IMR-90 (cell line): ENCODE results near the gene PAQR7. TPM values are rescaled to one million over a fixed set of nuclear protein-coding genes. Genes with fewer than 3 reads are reported as not detected.
A peak's percentile ranks its signal among the peaks of the same experiment; 100 is the strongest.

Experiments used
- ATAC-seq: fragments of 200-7000 bp; cut with Tn5 transposase; 2 replicates; pipeline ENCODE4 v1.9.1; 2020; ENCODE audit warnings: low read depth, mild to moderate bottlenecking, moderate library complexity
- BruUV-seq: library from RNA; stranded (reverse); fragments of 400-500 nt; replicated peaks from 2 replicates; lab custom pipeline; 2021; lab: Mats Ljungman, UMichigan
- CTCF ChIA-PET: fragments of 300-600 bp; formaldehyde crosslinking; extraction: SDS; loops from one replicate; lab custom pipeline; 2021; ENCODE audit warnings: antibody characterized with exemption; lab: Yijun Ruan, JAX
- POLR2A ChIA-PET: fragments of 300-600 bp; sonication (Branson Sonifier 250); formaldehyde crosslinking; loops from one replicate; lab custom pipeline; 2022; ENCODE audit warnings: antibody characterized with exemption; ENCODE audit not compliant: unreplicated experiment; lab: Charles Lee
- DNase-seq: peaks from one replicate; pipeline ENCODE4 v3.0.0; 2013
- H2AFZ ChIP-seq: replicated peaks from 2 replicates; pipeline ENCODE3; 2013; ENCODE audit warnings: low read length, mild to moderate bottlenecking; ENCODE audit not compliant: poor library complexity
- H2AK5ac ChIP-seq: 2 replicates; pipeline ENCODE4 v1.6.1; 2013; ENCODE audit warnings: low read depth, low read length, inconsistent platforms
- H2AK9ac ChIP-seq: replicated peaks from 2 replicates; pipeline ENCODE3; 2013; ENCODE audit warnings: mild to moderate bottlenecking, low read depth, low read length, moderate library complexity; ENCODE audit not compliant: poor library complexity
- H2BK120ac ChIP-seq: 2 replicates; pipeline ENCODE4 v1.6.1; 2013; ENCODE audit warnings: low read depth, low read length, inconsistent platforms
- H2BK15ac ChIP-seq: 3 replicates; pipeline ENCODE4 v1.6.1; 2013; ENCODE audit warnings: low read depth, low read length, inconsistent platforms
- H2BK20ac ChIP-seq: 2 replicates; pipeline ENCODE4 v1.6.1; 2013; ENCODE audit warnings: low read depth, mild to moderate bottlenecking, inconsistent platforms, low read length, moderate library complexity
- H2BK5ac ChIP-seq: 2 replicates; pipeline ENCODE4 v1.6.1; 2013; ENCODE audit warnings: mild to moderate bottlenecking, low read depth, low read length, inconsistent platforms; ENCODE audit not compliant: poor library complexity, severe bottlenecking
- H3K14ac ChIP-seq: replicated peaks from 2 replicates; pipeline ENCODE4 v1.6.1; 2013; ENCODE audit warnings: low read depth, low read length, inconsistent platforms
- H3K18ac ChIP-seq: 2 replicates; pipeline ENCODE4 v1.6.1; 2013; ENCODE audit warnings: low read depth, low read length, control low read depth
- H3K23ac ChIP-seq: 2 replicates; pipeline ENCODE4 v1.6.1; 2013; ENCODE audit warnings: low read depth, low read length, inconsistent platforms
- H3K27ac ChIP-seq: 2 replicates; pipeline ENCODE4 v1.5.1; 2013; ENCODE audit warnings: mild to moderate bottlenecking, control low read depth, low read length; ENCODE audit not compliant: insufficient read depth
- H3K27me3 ChIP-seq: 2 replicates; pipeline ENCODE4 v1.6.1; 2013; ENCODE audit warnings: low read length; ENCODE audit not compliant: control insufficient read depth, insufficient read depth
- H3K36me3 ChIP-seq: 2 replicates; pipeline ENCODE4 v1.6.1; 2013; ENCODE audit warnings: low read length, mixed read lengths; ENCODE audit not compliant: control insufficient read depth, insufficient read depth
- H3K4ac ChIP-seq: 2 replicates; pipeline ENCODE4 v1.6.1; 2013; ENCODE audit warnings: low read depth, low read length, inconsistent platforms
- H3K4me1 ChIP-seq: 2 replicates; pipeline ENCODE4 v1.6.1; 2013; ENCODE audit warnings: low read length, mixed read lengths; ENCODE audit not compliant: control insufficient read depth, insufficient read depth
- H3K4me2 ChIP-seq: 2 replicates; pipeline ENCODE4 v1.6.1; 2013; ENCODE audit warnings: low read depth, mild to moderate bottlenecking, control low read depth, low read length, moderate library complexity
- H3K4me3 ChIP-seq: 2 replicates; pipeline ENCODE4 v1.5.1; 2013; ENCODE audit warnings: low read depth, mild to moderate bottlenecking, control low read depth, low read length, moderate library complexity; ENCODE audit not compliant: insufficient read depth
- H3K56ac ChIP-seq: 2 replicates; pipeline ENCODE4 v1.6.1; 2013; ENCODE audit warnings: low read length, inconsistent platforms; ENCODE audit not compliant: insufficient read depth; ENCODE audit errors: extremely low read depth
- H3K79me1 ChIP-seq, 2 experiments: 2 replicates each; pipeline ENCODE4 v1.6.1; 2013; ENCODE audit warnings: low read length in 2 of 2, inconsistent platforms in 1 of 2, low read depth in 1 of 2
- H3K9ac ChIP-seq: 2 replicates; pipeline ENCODE4 v1.6.1; 2013; ENCODE audit warnings: low read depth, low read length, control low read depth
- H3K9me1 ChIP-seq: 2 replicates; pipeline ENCODE4 v1.6.1; 2013; ENCODE audit warnings: low read length, inconsistent platforms; ENCODE audit not compliant: insufficient read depth
- H3K9me3 ChIP-seq: 2 replicates; pipeline ENCODE4 v1.6.1; 2013; ENCODE audit warnings: low read length; ENCODE audit not compliant: control insufficient read depth, insufficient read depth
- H4K20me1 ChIP-seq: 2 replicates; pipeline ENCODE4 v1.6.1; 2013; ENCODE audit warnings: low read length, inconsistent platforms; ENCODE audit not compliant: insufficient read depth
- H4K5ac ChIP-seq: 2 replicates; pipeline ENCODE4 v1.6.1; 2013; ENCODE audit warnings: mild to moderate bottlenecking, low read depth, low read length, control low read depth
- H4K8ac ChIP-seq, 2 experiments: 2 replicates each; pipeline ENCODE4 v1.6.1; 2013; ENCODE audit warnings: low read depth in 2 of 2, low read length in 2 of 2, control low read depth in 1 of 2, inconsistent platforms in 1 of 2
- H4K91ac ChIP-seq: 2 replicates; pipeline ENCODE4 v1.6.1; 2013; ENCODE audit warnings: low read depth, low read length, inconsistent platforms; ENCODE audit not compliant: insufficient read depth
- BHLHE40 ChIP-seq: fragments of 150-350 bp; IDR thresholded peaks from 2 replicates; pipeline ENCODE4 v1.6.1; 2016; ENCODE audit warnings: mild to moderate bottlenecking, low read depth, low read length
- CEBPB ChIP-seq: IDR thresholded peaks from 2 replicates; pipeline ENCODE4 v1.6.1; 2012; ENCODE audit warnings: low read depth, low read length, improper control_type of control experiment
- CHD1 ChIP-seq: IDR thresholded peaks from 2 replicates; pipeline ENCODE4 v1.6.1; 2012; ENCODE audit warnings: low read depth, low read length, improper control_type of control experiment
- CTCF ChIP-seq: conservative IDR thresholded peaks from 2 replicates; pipeline ENCODE4 v1.5.1; 2012; ENCODE audit warnings: mild to moderate bottlenecking, low read depth, low read length, improper control_type of control experiment
- ELK1 ChIP-seq: fragments of 150-350 bp; IDR thresholded peaks from 2 replicates; pipeline ENCODE4 v1.6.1; 2016; ENCODE audit warnings: low read depth, mild to moderate bottlenecking, low read length, moderate library complexity, borderline replicate concordance
- FOS ChIP-seq: fragments of 150-350 bp; IDR thresholded peaks from 2 replicates; pipeline ENCODE4 v1.6.1; 2016; ENCODE audit warnings: low read depth, low read length
- MAFK ChIP-seq: IDR thresholded peaks from 2 replicates; pipeline ENCODE4 v1.6.1; 2012; ENCODE audit warnings: low read depth, low read length, improper control_type of control experiment
- MAZ ChIP-seq: IDR thresholded peaks from 2 replicates; pipeline ENCODE4 v1.6.1; 2012; ENCODE audit warnings: low read depth, mild to moderate bottlenecking, low read length, improper control_type of control experiment, moderate library complexity, borderline replicate concordance
- MXI1 ChIP-seq: IDR thresholded peaks from 2 replicates; pipeline ENCODE4 v1.6.1; 2012; ENCODE audit warnings: low read depth, mild to moderate bottlenecking, low read length, moderate library complexity, borderline replicate concordance
- NFE2L2 ChIP-seq: fragments of 150-350 bp; IDR thresholded peaks from 2 replicates; pipeline ENCODE4 v1.6.1; 2016; ENCODE audit warnings: low read depth, mild to moderate bottlenecking, low read length
- POLR2A ChIP-seq: IDR thresholded peaks from 2 replicates; pipeline ENCODE4 v1.6.1; 2012; ENCODE audit warnings: mild to moderate bottlenecking, low read depth, low read length
- RAD21 ChIP-seq: IDR thresholded peaks from 2 replicates; pipeline ENCODE4 v1.6.1; 2012; ENCODE audit warnings: low read length, improper control_type of control experiment
- RCOR1 ChIP-seq: IDR thresholded peaks from 2 replicates; pipeline ENCODE4 v1.6.1; 2012; ENCODE audit warnings: mild to moderate bottlenecking, low read length, improper control_type of control experiment; ENCODE audit not compliant: insufficient replicate concordance
- RFX5 ChIP-seq: IDR thresholded peaks from 2 replicates; pipeline ENCODE4 v1.8.0; 2012; ENCODE audit warnings: low read depth, mild to moderate bottlenecking, low read length, moderate library complexity
- SMC3 ChIP-seq: fragments of 150-350 bp; IDR thresholded peaks from 2 replicates; pipeline ENCODE4 v1.6.1; 2016; ENCODE audit warnings: low read depth, mild to moderate bottlenecking, antibody characterized with exemption, low read length, moderate library complexity
- USF2 ChIP-seq: fragments of 150-350 bp; IDR thresholded peaks from 2 replicates; pipeline ENCODE4 v1.6.1; 2017; ENCODE audit warnings: mild to moderate bottlenecking, antibody characterized with exemption, low read length, low read depth
- WGBS, 2 experiments: methylation state at CpG; one replicate each; pipeline versions ENCODE4 v1.1.5 to v1.1.7; 2013; ENCODE audit warnings: missing lambda C conversion rate in 2 of 2; ENCODE audit not compliant: insufficient read length in 1 of 2; ENCODE audit errors: extremely low coverage in 2 of 2; 5-methylcytosine and 5-hydroxymethylcytosine counted together
- dilution Hi-C: fragments of 300-500 bp; cut with HindIII; formaldehyde crosslinking; loops from one replicate; pipeline ENCODE4 v1.14.3; 2018; ENCODE audit warnings: low sequenced_read_pairs; ENCODE audit not compliant: unreplicated experiment
- in situ Hi-C: fragments of 300-500 bp; cut with MboI; formaldehyde crosslinking; loops from 3 replicates; pipeline ENCODE4 v1.14.3; 2019; ENCODE audit warnings: low sequenced_read_pairs, inconsistent platforms, mixed read lengths
- intact Hi-C: fragments of 100-400 bp; cut with micrococcal nuclease; formaldehyde crosslinking; loops from 2 replicates; pipeline ENCODE4 v1.10.0; 2022
- polyA plus RNA-seq, 3 experiments: library from polyadenylated mRNA; depleted of rRNA; stranded (reverse); fragments of >200 nt; gene quantifications; 2 replicates each; pipeline ENCODE4 v1.2.3, GENCODE V29; 2012; ENCODE audit warnings: low replicate concordance in 1 of 3
- total RNA-seq: library from RNA; depleted of rRNA; stranded (reverse); fragments of >200 nt; gene quantifications from 2 replicates; pipeline ENCODE4 v1.2.3, GENCODE V29; 2012

The PAQR7 gene
- total and polyA plus RNA-seq, 2 of the 4 experiments (the other 2 are of a cell fraction) = 9.0 to 12.9 TPM

GRCh38 chr1:25889470-25889869, 14.0 kb upstream of the PAQR7 start:
- peak; percentile 43 for DNase-seq
- H2AK9ac ChIP-seq = peak overlapping the region; percentile 26
- peaks cover 33% of the 10 kb centered on the region for H3K4me1 ChIP-seq
- H2AK5ac ChIP-seq = peak overlapping the region; percentile 91
- H2BK20ac ChIP-seq = peak overlapping the region; percentile 93; the same call in 1 of the 2 replicates
- H4K8ac ChIP-seq = peak overlapping the region; percentile 3 to 69; a peak in 3 of 4 replicates
- no TSS peak for BruUV-seq
- H2BK5ac ChIP-seq = peak overlapping the region; percentile 53
- H3K9ac ChIP-seq = no peak overlapping the region
- dilution Hi-C loops (no loop called here), intact Hi-C loops (no loop called here), in situ Hi-C loops (no loop called here)
- H3K14ac ChIP-seq = peak overlapping the region; percentile 60
- no peaks in the 10 kb centered on the region for H3K36me3 ChIP-seq
- no peak for TF ChIP-seq RFX5
- TF ChIP-seq CHD1 = no peak
- TF ChIP-seq RAD21 = peak; percentile 20; the same call in 1 of the 2 replicates
- TF ChIP-seq MAZ = no peak
- no peak for TF ChIP-seq SMC3
- no peak for TF ChIP-seq NFE2L2
- no peak for TF ChIP-seq POLR2A
- TF ChIP-seq FOS = no peak
- no peak for TF ChIP-seq RCOR1
- TF ChIP-seq CEBPB = no peak
- no peak for TF ChIP-seq MAFK
- no peak for TF ChIP-seq BHLHE40
- no peak for TF ChIP-seq USF2
- no peak for TF ChIP-seq ELK1
- TF ChIP-seq MXI1 = no peak
- TF ChIP-seq CTCF = peak; percentile 44
- peak overlapping the region; percentile 74; the same call in 1 of the 2 replicates for H3K27ac ChIP-seq
- no peaks in the 10 kb centered on the region for H3K27me3 ChIP-seq
- peak overlapping the region; percentile 44 for H3K4me2 ChIP-seq
- 58% methylated on average over 3 of the region's 3 CpGs; no CpG with 5 or more reads in 1 of the 2 experiments for WGBS, 2 experiments
- H4K91ac ChIP-seq = peak overlapping the region; percentile 72; the same call in 1 of the 2 replicates
- H3K9me1 ChIP-seq = peaks cover 26% of the 10 kb centered on the region
- no peaks in the 10 kb centered on the region for H4K20me1 ChIP-seq
- H3K4ac ChIP-seq = peak overlapping the region; percentile 59
- H4K5ac ChIP-seq = peak overlapping the region; percentile 79
- ChIA-PET CTCF (interaction anchor here (0.5 kb wide), 1 partner anchor 33 kb away, joined by 3 read pairs; no protein-coding TSS in a partner anchor), POLR2A (interaction anchor here (0.5 kb wide), 2 partner anchors 52 to 108 kb away, joined by 3 to 11 read pairs; partner anchors contain the start of gene PAFAH2)
- peak overlapping the region; percentile 63; the same call in 1 of the 3 replicates for H2BK15ac ChIP-seq
- H2AFZ ChIP-seq = peak overlapping the region; percentile 11
- no peaks in the 10 kb centered on the region for H3K9me3 ChIP-seq
- peak; percentile 6; the same call in 1 of the 2 replicates for ATAC-seq
- H3K23ac ChIP-seq = no peak overlapping the region
- peaks cover 10 to 42% of the 10 kb centered on the region in 2 experiments; a peak in 3 of 4 replicates for H3K79me1 ChIP-seq
- H3K4me3 ChIP-seq = no peak overlapping the region
- H3K18ac ChIP-seq = peak overlapping the region; percentile 86
- peak overlapping the region; percentile 93 for H2BK120ac ChIP-seq
- no peak overlapping the region for H3K56ac ChIP-seq
